Fibroblast of villous mesenchyme (primary cell): ENCODE measurements around the gene C6orf89. TPM values are rescaled to one million over a fixed set of nuclear protein-coding genes. Genes with fewer than 3 reads are reported as not detected.

Experiments
- DNase-seq: peaks from one replicate; pipeline ENCODE4 v3.0.0-alpha.2; 2010; ENCODE audit warnings: low read depth
- H3K4me3 ChIP-seq: 2 replicates; pipeline ENCODE4 v1.5.1; 2011; ENCODE audit warnings: low read depth, mild to moderate bottlenecking, low read length
- CTCF ChIP-seq: IDR thresholded peaks from 2 replicates; pipeline ENCODE4 v1.5.1; 2012; ENCODE audit warnings: low read depth, mild to moderate bottlenecking, low read length; ENCODE audit not compliant: insufficient read depth
- total RNA-seq: library from RNA; depleted of rRNA; stranded (reverse); fragments of >200 nt; gene quantifications from 2 replicates; pipeline ENCODE4 v1.2.3, GENCODE V29; 2012

The C6orf89 gene
- total RNA-seq, 1 donor = 63.9 TPM

DNA sequence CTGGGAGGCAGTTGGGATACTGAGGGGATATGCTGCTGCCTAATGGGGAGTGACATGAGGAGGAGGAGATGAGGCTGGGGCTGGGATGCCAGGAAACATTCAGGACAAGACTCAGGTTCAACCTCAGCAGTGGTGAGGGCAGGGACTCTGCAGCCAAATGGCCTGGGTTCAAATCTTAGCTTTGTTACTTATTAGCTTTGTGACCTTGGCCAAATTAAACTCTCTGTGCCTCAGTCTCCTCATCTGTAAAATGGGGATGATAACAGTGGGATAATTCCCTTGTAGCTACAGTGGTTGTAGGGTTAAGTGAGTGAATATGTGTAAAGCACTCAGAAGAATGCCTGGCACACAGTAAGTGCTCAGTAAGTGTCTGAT, 70.7 kb downstream of the C6orf89 start:
- TF ChIP-seq CTCF = no peak
- no peak overlapping the region for H3K4me3 ChIP-seq
- no peak for DNase-seq

GRCh38 chr6:36957773-36958271, 72.1 kb downstream of the C6orf89 start:
- TF ChIP-seq CTCF = no peak
- DNase-seq = no peak

DNA sequence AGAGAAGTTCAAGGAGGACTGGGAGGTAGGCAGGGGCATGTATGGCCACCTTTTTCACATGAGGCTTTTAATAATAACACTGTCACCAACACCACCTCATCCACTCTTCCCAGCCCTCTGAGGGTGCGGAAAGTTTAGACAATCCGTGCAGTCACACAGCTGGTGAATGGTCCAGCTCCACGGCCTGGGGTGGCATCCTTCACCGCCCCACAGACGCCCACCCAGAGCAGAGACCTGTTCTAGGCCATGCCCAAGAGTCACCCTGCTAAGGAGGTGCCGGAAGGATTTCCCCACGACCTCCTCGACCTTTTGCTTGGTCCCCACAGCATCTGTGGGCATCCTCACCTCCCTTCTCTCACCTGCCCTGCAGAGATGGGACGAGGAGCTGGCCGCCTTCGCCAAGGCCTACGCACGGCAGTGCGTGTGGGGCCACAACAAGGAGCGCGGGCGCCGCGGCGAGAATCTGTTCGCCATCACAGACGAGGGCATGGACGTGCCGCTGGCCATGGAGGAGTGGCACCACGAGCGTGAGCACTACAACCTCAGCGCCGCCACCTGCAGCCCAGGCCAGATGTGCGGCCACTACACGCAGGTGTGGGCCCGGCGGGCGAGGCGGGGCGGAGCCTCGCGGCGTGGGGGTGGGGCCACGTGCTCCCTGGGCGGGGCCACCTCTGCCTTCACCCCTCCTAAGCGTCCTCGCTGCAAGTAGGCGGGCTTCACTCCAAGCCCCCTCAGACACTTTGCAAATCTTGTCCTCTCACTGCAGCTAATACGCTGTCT, 73.2 kb downstream of the C6orf89 start:
- DNase-seq = no peak
- TF ChIP-seq CTCF = no peak
- H3K4me3 ChIP-seq = no peak overlapping the region

More at GRCh38 chr6:36957773-36958271, 72.1 kb downstream of the C6orf89 start:
- no peak overlapping the region for H3K4me3 ChIP-seq

GRCh38 chr6:36959555-36960250, 74.0 kb downstream of the C6orf89 start:
- no peak overlapping the region for H3K4me3 ChIP-seq
- no peak for TF ChIP-seq CTCF
- no peak for DNase-seq

DNA sequence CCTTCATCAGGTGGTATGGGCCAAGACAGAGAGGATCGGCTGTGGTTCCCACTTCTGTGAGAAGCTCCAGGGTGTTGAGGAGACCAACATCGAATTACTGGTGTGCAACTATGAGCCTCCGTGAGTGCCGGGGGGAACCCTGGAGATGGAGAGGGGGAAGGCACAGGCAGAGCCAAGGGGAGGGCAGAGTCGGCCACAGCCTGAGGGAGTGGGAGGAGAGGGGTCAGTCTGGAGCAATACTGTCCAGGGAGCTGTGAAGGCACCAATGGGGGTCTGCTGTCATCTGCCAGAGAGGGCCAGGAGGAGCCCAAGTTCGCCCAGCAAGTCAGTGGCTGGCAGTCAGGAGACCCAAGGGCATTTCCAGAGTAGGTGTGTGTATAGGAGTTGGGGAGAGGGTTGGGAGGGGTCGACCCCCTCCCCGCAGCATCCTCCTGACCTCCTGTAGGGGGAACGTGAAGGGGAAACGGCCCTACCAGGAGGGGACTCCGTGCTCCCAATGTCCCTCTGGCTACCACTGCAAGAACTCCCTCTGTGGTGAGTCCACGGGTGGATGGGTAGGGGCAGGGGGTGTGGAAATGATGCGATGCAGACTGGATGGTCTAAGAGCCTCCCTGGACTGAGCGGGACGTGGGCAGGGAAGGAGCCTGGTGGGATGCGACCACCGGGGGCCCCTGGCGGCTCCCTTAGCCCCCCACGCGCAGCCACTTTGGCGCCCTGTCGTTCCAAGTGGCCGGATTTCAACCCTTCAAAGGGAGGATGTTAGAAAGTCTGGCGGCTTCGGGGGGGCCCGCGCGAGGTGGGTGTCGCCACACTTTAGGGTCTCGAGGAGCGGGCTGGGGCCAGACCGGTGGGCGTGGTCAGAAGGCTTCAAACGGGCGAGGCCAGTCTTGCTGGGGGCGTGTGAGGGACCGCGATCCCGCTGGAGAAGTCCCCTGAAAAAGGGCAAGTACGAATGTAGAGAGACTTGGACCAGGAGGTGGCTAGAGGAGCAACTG, 76.0 kb downstream of the C6orf89 start:
- DNase-seq = no peak
- H3K4me3 ChIP-seq = no peak overlapping the region
- no peak for TF ChIP-seq CTCF

- peak; percentile 54 for DNase-seq
- no peak for TF ChIP-seq CTCF
- H3K4me3 ChIP-seq = no peak overlapping the region
Measured at GRCh38 chr6:36962874-36963273, 77.1 kb downstream of the C6orf89 start.
